Effector memory CD4-positive, alpha-beta T cell (primary cell): ENCODE measurements around the gene DERL3.
A peak's percentile ranks its signal among the peaks of the same experiment; 100 is the strongest.
"Not testable (repeated sequence)": the region's sequence is repeated elsewhere in the genome, so short reads cannot be mapped to it uniquely, and the experiment has no call there.

Experiments used
- DNase-seq, 3 donors: peaks; one replicate each; pipeline ENCODE4 v3.0.0-alpha.2; 2020
- H3K27ac ChIP-seq: 2 replicates; pipeline ENCODE4 v1.7.0; 2013; ENCODE audit warnings: mild to moderate bottlenecking, low read length, moderate library complexity; ENCODE audit not compliant: insufficient read depth, poor library complexity, severe bottlenecking
- H3K27me3 ChIP-seq: replicated peaks from 2 replicates; pipeline ENCODE4 v1.7.0; 2013; ENCODE audit warnings: mild to moderate bottlenecking, low read length; ENCODE audit not compliant: insufficient read depth, control insufficient read depth, poor library complexity, severe bottlenecking
- H3K36me3 ChIP-seq: 2 replicates; pipeline ENCODE4 v1.7.0; 2013; ENCODE audit warnings: mild to moderate bottlenecking, low read length, moderate library complexity; ENCODE audit not compliant: control insufficient read depth, insufficient read depth
- H3K4me1 ChIP-seq: 2 replicates; pipeline ENCODE4 v1.7.0; 2013; ENCODE audit warnings: low read length, mild to moderate bottlenecking; ENCODE audit not compliant: control insufficient read depth, insufficient read depth, poor library complexity, severe bottlenecking
- H3K4me3 ChIP-seq: 2 replicates; pipeline ENCODE4 v1.7.0; 2013; ENCODE audit warnings: low read length, low read depth, mild to moderate bottlenecking; ENCODE audit not compliant: insufficient read depth, poor library complexity, severe bottlenecking
- H3K9me3 ChIP-seq: 2 replicates; pipeline ENCODE4 v1.7.0; 2013; ENCODE audit warnings: mild to moderate bottlenecking, low read length, moderate library complexity; ENCODE audit not compliant: control insufficient read depth

DERL3 gene

GRCh38 chr22:23862103-23862502 is 23.3 kb upstream of the DERL3 start:
- H3K27me3 ChIP-seq = no peaks in the 10 kb centered on the region
- no peak overlapping the region for H3K4me3 ChIP-seq
- peaks cover 8% of the 10 kb centered on the region for H3K4me1 ChIP-seq
- H3K36me3 ChIP-seq = no peaks in the 10 kb centered on the region
- H3K27ac ChIP-seq = no peak overlapping the region
- no peak for DNase-seq
- no peaks in the 10 kb centered on the region for H3K9me3 ChIP-seq

- H3K36me3 ChIP-seq, H3K9me3 ChIP-seq, H3K4me3 ChIP-seq, H3K27me3 ChIP-seq, H3K27ac ChIP-seq, DNase-seq: not testable (repeated sequence)
- peaks cover 14% of the 10 kb centered on the region for H3K4me1 ChIP-seq
Observed at GRCh38 chr22:23860187-23860586, 21.4 kb upstream of the DERL3 start.

- Histone ChIP-seq H3K27me3 (no peaks in the 10 kb centered on the region), H3K9me3 (no peaks in the 10 kb centered on the region), H3K4me3 (no peak overlapping the region), H3K27ac (no peak overlapping the region), H3K36me3 (no peaks in the 10 kb centered on the region), H3K4me1 (peaks cover 14% of the 10 kb centered on the region)
- no peak for DNase-seq
Observed at GRCh38 chr22:23859201-23859600, 20.4 kb upstream of the DERL3 start.

GRCh38 chr22:23858484-23858815 is 19.6 kb upstream of the DERL3 start:
- Histone ChIP-seq H3K9me3 (no peaks in the 10 kb centered on the region), H3K4me1 (peaks cover 14% of the 10 kb centered on the region), H3K36me3 (no peaks in the 10 kb centered on the region), H3K4me3 (peak overlapping the region; percentile 92), H3K27ac (peak overlapping the region; percentile 65), H3K27me3 (no peaks in the 10 kb centered on the region)
- no peak for DNase-seq

- peak; percentile 87 to 92 (median 88) for DNase-seq
- Histone ChIP-seq H3K4me1 (peaks cover 14% of the 10 kb centered on the region), H3K36me3 (no peaks in the 10 kb centered on the region), H3K27me3 (no peaks in the 10 kb centered on the region), H3K27ac (peak within 1 kb of the TSS; percentile 65), H3K4me3 (peak within 1 kb of the TSS; percentile 92), H3K9me3 (no peaks in the 10 kb centered on the region)
Observed at GRCh38 chr22:23857606-23858483, 19.0 kb upstream of the DERL3 start, which contains the start of gene SLC2A11. Gene SLC2A11, plus strand, starts transcription at chr22:23857875. Its CDS starts 125 bp downstream, at chr22:23858000.

- peak in 1 of 3 donors; percentile 16 for DNase-seq
- Histone ChIP-seq H3K27ac (peak overlapping the region; percentile 65), H3K36me3 (no peaks in the 10 kb centered on the region), H3K4me1 (peaks cover 14% of the 10 kb centered on the region), H3K9me3 (no peaks in the 10 kb centered on the region), H3K27me3 (no peaks in the 10 kb centered on the region), H3K4me3 (peak overlapping the region; percentile 92)
Observed at GRCh38 chr22:23856721-23857605, 18.2 kb upstream of the DERL3 start.

GRCh38 chr22:23850136-23850611 is 11.4 kb upstream of the DERL3 start:
- no peaks in the 10 kb centered on the region for H3K9me3 ChIP-seq
- DNase-seq = no peak

GRCh38 chr22:23849009-23850006 is 10.5 kb upstream of the DERL3 start:
- H3K4me3 ChIP-seq = no peak overlapping the region

More at GRCh38 chr22:23850136-23850611, 11.4 kb upstream of the DERL3 start:
- H3K4me3 ChIP-seq = no peak overlapping the region
- no peak overlapping the region for H3K27ac ChIP-seq
- no peaks in the 10 kb centered on the region for H3K36me3 ChIP-seq
- no peaks in the 10 kb centered on the region for H3K27me3 ChIP-seq
- H3K4me1 ChIP-seq = peaks cover 3% of the 10 kb centered on the region

More at GRCh38 chr22:23849009-23850006, 10.5 kb upstream of the DERL3 start:
- Histone ChIP-seq H3K4me1 (peaks cover 3% of the 10 kb centered on the region), H3K9me3 (no peaks in the 10 kb centered on the region), H3K27ac (no peak overlapping the region), H3K27me3 (no peaks in the 10 kb centered on the region), H3K36me3 (no peaks in the 10 kb centered on the region)
- peak; percentile 66 to 75 (median 73) for DNase-seq
